ENCODE results near the gene CORO1C.

DNA sequence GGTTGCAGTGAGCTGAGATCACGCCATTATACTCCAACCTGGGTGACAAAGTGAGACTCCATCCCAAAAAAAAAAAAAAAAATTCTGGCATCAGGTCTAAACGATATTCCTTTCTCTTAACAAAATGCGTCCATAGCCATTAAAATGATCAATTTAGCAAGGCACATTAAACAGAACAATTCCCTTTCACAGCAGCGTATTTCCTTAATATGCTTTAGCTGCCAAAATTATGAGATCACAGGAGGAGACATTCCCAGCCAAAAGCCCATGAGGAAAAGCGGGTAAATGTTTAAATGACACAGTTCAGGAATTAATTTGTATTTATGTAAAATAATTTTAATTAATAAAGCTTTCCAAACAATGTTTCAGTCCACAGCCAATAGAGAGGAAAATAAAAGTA, 54.6 kb downstream of the CORO1C start:
- TF ChIP-seq, protein P1, sequence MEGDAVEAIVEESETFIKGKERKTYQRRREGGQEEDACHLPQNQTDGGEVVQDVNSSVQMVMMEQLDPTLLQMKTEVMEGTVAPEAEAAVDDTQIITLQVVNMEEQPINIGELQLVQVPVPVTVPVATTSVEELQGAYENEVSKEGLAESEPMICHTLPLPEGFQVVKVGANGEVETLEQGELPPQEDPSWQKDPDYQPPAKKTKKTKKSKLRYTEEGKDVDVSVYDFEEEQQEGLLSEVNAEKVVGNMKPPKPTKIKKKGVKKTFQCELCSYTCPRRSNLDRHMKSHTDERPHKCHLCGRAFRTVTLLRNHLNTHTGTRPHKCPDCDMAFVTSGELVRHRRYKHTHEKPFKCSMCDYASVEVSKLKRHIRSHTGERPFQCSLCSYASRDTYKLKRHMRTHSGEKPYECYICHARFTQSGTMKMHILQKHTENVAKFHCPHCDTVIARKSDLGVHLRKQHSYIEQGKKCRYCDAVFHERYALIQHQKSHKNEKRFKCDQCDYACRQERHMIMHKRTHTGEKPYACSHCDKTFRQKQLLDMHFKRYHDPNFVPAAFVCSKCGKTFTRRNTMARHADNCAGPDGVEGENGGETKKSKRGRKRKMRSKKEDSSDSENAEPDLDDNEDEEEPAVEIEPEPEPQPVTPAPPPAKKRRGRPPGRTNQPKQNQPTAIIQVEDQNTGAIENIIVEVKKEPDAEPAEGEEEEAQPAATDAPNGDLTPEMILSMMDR (IDR thresholded peaks at IDR 0.05; ENCODE audit: borderline replicate concordance, extremely low read depth, low read length, poor library complexity, severe bottlenecking): no peak
- TF ChIP-seq EZH2 (IDR thresholded peaks at IDR 0.05; ENCODE audit: borderline replicate concordance, low read depth, low read length, severe bottlenecking): no peak

Data from DND-41 (cell line).